DOHH2 (cell line): ENCODE measurements around the gene NGEF.

ENCODE experiments used
- H3F3A ChIP-seq: fragments of 200-600 bp; sonication (generic), shearing (Covaris generic); 2 replicates; pipeline ENCODE4 v1.6.0; 2016; ENCODE audit warnings: antibody characterized with exemption, mild to moderate bottlenecking; ENCODE audit not compliant: control insufficient read depth, insufficient read depth
- H3K27ac ChIP-seq: fragments of 200-600 bp; sonication (generic); 2 replicates; pipeline ENCODE4 v1.5.1; 2014; ENCODE audit warnings: low read depth, mild to moderate bottlenecking, low read length, moderate library complexity
- H3K27me3 ChIP-seq: fragments of 200-600 bp; sonication (generic); 2 replicates; pipeline ENCODE4 v1.6.1; 2014; ENCODE audit warnings: mild to moderate bottlenecking, low read length, mixed read lengths; ENCODE audit not compliant: control insufficient read depth
- H3K36me3 ChIP-seq: fragments of 200-600 bp; sonication (generic); 2 replicates; pipeline ENCODE4 v1.6.1; 2014; ENCODE audit warnings: mild to moderate bottlenecking, low read length, moderate library complexity, mixed read lengths; ENCODE audit not compliant: control insufficient read depth
- H3K4me1 ChIP-seq: fragments of 200-600 bp; sonication (generic); 2 replicates; pipeline ENCODE4 v1.6.1; 2014; ENCODE audit warnings: mild to moderate bottlenecking, low read length, mixed read lengths; ENCODE audit not compliant: control insufficient read depth
- H3K4me2 ChIP-seq: fragments of 200-600 bp; sonication (generic); 2 replicates; pipeline ENCODE4 v1.6.0; 2014; ENCODE audit warnings: mild to moderate bottlenecking, low read length, moderate library complexity
- H3K4me3 ChIP-seq: fragments of 200-600 bp; sonication (generic); 2 replicates; pipeline ENCODE4 v1.5.1; 2014; ENCODE audit warnings: mild to moderate bottlenecking, low read length, mixed read lengths
- H3K79me2 ChIP-seq: fragments of 200-600 bp; sonication (generic); 2 replicates; pipeline ENCODE4 v1.6.1; 2014; ENCODE audit warnings: mild to moderate bottlenecking, low read length, mixed read lengths; ENCODE audit not compliant: control insufficient read depth
- H3K9me2 ChIP-seq: fragments of 200-600 bp; sonication (generic); replicated peaks from 2 replicates; pipeline ENCODE4 v1.6.1; 2014; ENCODE audit warnings: mild to moderate bottlenecking, low read length, mixed read lengths; ENCODE audit not compliant: control insufficient read depth
- H3K9me3 ChIP-seq: fragments of 200-600 bp; sonication (generic); 2 replicates; pipeline ENCODE4 v1.6.1; 2014; ENCODE audit warnings: antibody characterized with exemption, low read length, mixed read lengths; ENCODE audit not compliant: control insufficient read depth, insufficient read depth
- H4K20me1 ChIP-seq: fragments of 200-600 bp; sonication (generic); 2 replicates; pipeline ENCODE4 v1.6.0; 2014; ENCODE audit warnings: low read depth, mild to moderate bottlenecking, antibody characterized with exemption, low read length, moderate library complexity; ENCODE audit not compliant: control insufficient read depth, insufficient read depth
- EZH2phosphoT487 ChIP-seq: fragments of 200-600 bp; sonication (generic); IDR thresholded peaks from 2 replicates; pipeline ENCODE4 v1.6.1; 2017; ENCODE audit warnings: borderline replicate concordance, mild to moderate bottlenecking, antibody characterized with exemption, low read length, moderate library complexity, mixed read lengths
- TF ChIP-seq, protein P1 (sequence below): fragments of 200-600 bp; sonication (generic); IDR thresholded peaks from one replicate; pipeline ENCODE4 v1.5.1; 2014; ENCODE audit warnings: antibody characterized with exemption, mild to moderate bottlenecking, low read depth, low read length; ENCODE audit not compliant: poor library complexity, severe bottlenecking

NGEF gene

DNA sequence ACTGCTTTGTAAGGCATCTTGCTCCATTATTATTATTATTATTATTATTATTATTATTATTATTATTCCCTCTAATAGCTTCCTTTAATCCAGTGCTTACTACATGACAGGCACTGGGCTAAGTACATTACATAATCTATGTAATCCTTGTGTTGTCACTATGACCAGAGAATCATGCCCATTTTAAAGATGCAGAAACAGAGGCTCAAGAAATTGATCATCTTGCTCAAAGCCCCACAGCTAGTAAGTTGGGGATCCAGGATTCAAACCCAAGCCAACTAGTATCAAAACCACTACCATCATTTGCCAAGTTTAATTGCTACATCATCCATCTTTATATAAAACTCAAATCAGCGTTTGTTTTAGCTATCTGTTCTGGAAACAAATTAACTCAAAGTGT is 594 bp upstream of the NGEF start:
- no peaks in the 10 kb centered on the region for H3K79me2 ChIP-seq
- no peaks in the 10 kb centered on the region for H3F3A ChIP-seq
- H3K9me2 ChIP-seq = no peaks in the 10 kb centered on the region

DNA sequence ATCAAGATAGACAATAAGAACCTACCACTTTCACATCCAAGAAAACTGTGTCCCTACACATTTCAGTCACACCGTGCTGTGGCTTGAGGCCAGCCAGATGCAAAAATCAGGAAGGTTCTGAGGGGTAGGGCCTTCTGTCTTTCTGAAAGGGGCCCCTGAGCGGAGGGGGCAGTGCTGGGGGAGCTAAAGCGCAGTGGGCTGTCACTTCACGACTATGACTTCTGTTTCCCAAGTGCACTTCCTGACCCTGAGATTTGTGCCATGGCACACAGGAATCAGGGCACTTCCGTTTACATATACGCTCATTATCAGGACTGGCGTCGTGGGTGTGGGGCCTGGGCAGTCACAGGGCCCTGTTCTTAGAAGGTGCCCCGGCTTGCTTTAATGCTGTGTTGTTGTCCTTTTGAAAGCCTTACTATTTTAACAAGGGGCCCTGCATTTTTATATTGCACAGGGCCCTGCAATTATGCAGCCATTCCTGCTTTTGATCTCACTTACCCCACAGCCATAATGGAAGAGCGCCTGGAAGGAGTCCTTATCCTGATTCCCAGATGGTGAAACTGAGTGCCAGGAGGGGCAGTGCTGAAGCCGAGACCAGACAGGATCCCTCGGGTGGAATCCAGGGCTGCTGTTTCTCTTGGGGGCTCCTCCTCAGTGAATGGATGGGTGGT is 620 bp downstream of the NGEF start:
- no peak overlapping the region for H3K4me3 ChIP-seq
- no peaks in the 10 kb centered on the region for H3K9me2 ChIP-seq
- no peaks in the 10 kb centered on the region for H3F3A ChIP-seq
- TF ChIP-seq, protein P1, sequence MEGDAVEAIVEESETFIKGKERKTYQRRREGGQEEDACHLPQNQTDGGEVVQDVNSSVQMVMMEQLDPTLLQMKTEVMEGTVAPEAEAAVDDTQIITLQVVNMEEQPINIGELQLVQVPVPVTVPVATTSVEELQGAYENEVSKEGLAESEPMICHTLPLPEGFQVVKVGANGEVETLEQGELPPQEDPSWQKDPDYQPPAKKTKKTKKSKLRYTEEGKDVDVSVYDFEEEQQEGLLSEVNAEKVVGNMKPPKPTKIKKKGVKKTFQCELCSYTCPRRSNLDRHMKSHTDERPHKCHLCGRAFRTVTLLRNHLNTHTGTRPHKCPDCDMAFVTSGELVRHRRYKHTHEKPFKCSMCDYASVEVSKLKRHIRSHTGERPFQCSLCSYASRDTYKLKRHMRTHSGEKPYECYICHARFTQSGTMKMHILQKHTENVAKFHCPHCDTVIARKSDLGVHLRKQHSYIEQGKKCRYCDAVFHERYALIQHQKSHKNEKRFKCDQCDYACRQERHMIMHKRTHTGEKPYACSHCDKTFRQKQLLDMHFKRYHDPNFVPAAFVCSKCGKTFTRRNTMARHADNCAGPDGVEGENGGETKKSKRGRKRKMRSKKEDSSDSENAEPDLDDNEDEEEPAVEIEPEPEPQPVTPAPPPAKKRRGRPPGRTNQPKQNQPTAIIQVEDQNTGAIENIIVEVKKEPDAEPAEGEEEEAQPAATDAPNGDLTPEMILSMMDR = no peak
- TF ChIP-seq EZH2phosphoT487 = no peak
- no peaks in the 10 kb centered on the region for H4K20me1 ChIP-seq
- no peak overlapping the region for H3K4me2 ChIP-seq
- no peak overlapping the region for H3K27ac ChIP-seq
- H3K36me3 ChIP-seq = no peaks in the 10 kb centered on the region
- no peaks in the 10 kb centered on the region for H3K9me3 ChIP-seq
- 0 out of 2 replicates have a peak, but pooled peaks cover 3% of the 10 kb centered on the region for H3K4me1 ChIP-seq
- H3K27me3 ChIP-seq = no peaks in the 10 kb centered on the region
- no peaks in the 10 kb centered on the region for H3K79me2 ChIP-seq

More for the DNA sequence above, 594 bp upstream of the NGEF start:
- Histone ChIP-seq H3K27me3 (no peaks in the 10 kb centered on the region), H3K27ac (no peak overlapping the region), H3K4me2 (no peak overlapping the region), H3K4me3 (no peak overlapping the region), H3K4me1 (0 out of 2 replicates have a peak, but pooled peaks cover 3% of the 10 kb centered on the region), H4K20me1 (no peaks in the 10 kb centered on the region), H3K9me3 (no peaks in the 10 kb centered on the region), H3K36me3 (no peaks in the 10 kb centered on the region)
- TF ChIP-seq, protein P1 = no peak
- no peak for TF ChIP-seq EZH2phosphoT487

DNA sequence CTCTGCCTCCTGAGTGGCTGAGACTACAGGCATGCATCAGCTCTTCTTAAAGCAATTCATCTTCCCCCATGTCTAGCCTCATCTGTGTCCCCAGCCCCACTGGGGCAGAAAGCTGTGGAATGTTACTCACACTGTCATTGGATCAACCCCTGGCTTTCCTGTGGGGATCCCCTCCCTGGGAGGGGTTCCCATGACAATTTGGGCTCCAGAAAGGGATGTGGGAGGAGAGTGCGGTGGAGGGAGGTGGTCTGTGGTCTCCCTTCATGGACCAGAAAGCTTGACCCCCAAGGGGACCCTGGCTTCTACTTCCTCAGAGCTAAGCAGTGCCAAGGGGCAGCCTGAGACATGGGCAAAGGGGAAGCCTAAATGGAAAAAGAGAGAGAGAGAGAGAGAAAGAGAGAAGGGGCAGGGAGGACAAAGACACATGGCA is 1.3 kb downstream of the NGEF start:
- Histone ChIP-seq H3K27ac (no peak overlapping the region), H3F3A (no peaks in the 10 kb centered on the region), H3K79me2 (no peaks in the 10 kb centered on the region), H3K9me3 (no peaks in the 10 kb centered on the region), H3K4me3 (no peak overlapping the region), H3K36me3 (no peaks in the 10 kb centered on the region), H3K27me3 (no peaks in the 10 kb centered on the region), H4K20me1 (no peaks in the 10 kb centered on the region), H3K9me2 (no peaks in the 10 kb centered on the region), H3K4me2 (no peak overlapping the region), H3K4me1 (0 out of 2 replicates have a peak, but pooled peaks cover 3% of the 10 kb centered on the region)
- TF ChIP-seq, protein P1 = no peak
- TF ChIP-seq EZH2phosphoT487 = no peak
